ENCODE measurements around the gene TMEM88. TPM values are rescaled to one million over a fixed set of nuclear protein-coding genes. Genes with fewer than 3 reads are reported as not detected.
A peak's percentile ranks its signal among the peaks of the same experiment; 100 is the strongest.

The TMEM88 gene
- total RNA-seq, 1 donor from 2014 or later: 10.2 TPM

- Mint-ChIP-seq H3K36me3 (peaks cover 9% of the 10 kb centered on the region), H3K4me1 (ENCODE audit: unreplicated experiment) (no peaks in the 10 kb centered on the region), H3K9me3 (no peaks in the 10 kb centered on the region), H3K4me3 (no peak within 1 kb of the TSS), H3K27me3 (no peaks in the 10 kb centered on the region), H3K27ac (no peak within 1 kb of the TSS)
- DNase-seq (ENCODE audit: extremely low spot score, unreplicated experiment): no peak
- TF ChIP-seq, protein P1, sequence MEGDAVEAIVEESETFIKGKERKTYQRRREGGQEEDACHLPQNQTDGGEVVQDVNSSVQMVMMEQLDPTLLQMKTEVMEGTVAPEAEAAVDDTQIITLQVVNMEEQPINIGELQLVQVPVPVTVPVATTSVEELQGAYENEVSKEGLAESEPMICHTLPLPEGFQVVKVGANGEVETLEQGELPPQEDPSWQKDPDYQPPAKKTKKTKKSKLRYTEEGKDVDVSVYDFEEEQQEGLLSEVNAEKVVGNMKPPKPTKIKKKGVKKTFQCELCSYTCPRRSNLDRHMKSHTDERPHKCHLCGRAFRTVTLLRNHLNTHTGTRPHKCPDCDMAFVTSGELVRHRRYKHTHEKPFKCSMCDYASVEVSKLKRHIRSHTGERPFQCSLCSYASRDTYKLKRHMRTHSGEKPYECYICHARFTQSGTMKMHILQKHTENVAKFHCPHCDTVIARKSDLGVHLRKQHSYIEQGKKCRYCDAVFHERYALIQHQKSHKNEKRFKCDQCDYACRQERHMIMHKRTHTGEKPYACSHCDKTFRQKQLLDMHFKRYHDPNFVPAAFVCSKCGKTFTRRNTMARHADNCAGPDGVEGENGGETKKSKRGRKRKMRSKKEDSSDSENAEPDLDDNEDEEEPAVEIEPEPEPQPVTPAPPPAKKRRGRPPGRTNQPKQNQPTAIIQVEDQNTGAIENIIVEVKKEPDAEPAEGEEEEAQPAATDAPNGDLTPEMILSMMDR (conservative IDR thresholded peaks at IDR 0.05): no peak
These were observed 33.5 kb downstream of the TMEM88 start, which contains the start of gene CHD3 for GRCh38 chr17:7888184-7888920. Gene CHD3 (plus strand): TSS chr17:7888789. CDS start chr17:7889001, 212 bp downstream.

- TF ChIP-seq, protein P1 (conservative IDR thresholded peaks at IDR 0.05): peak; percentile 69
- Mint-ChIP-seq H3K9me3 (no peaks in the 10 kb centered on the region), H3K4me3 (no peak overlapping the region), H3K27me3 (no peaks in the 10 kb centered on the region), H3K4me1 (ENCODE audit: unreplicated experiment) (no peaks in the 10 kb centered on the region), H3K27ac (no peak overlapping the region), H3K36me3 (peaks cover 9% of the 10 kb centered on the region)
- peak; percentile 79 for DNase-seq (ENCODE audit: extremely low spot score, unreplicated experiment)
These were observed 34.5 kb downstream of the TMEM88 start for GRCh38 chr17:7889166-7889955.

- H3K27ac Mint-ChIP-seq: no peak overlapping the region
- no peak for DNase-seq (ENCODE audit: extremely low spot score, unreplicated experiment)
- H3K9me3 Mint-ChIP-seq: no peaks in the 10 kb centered on the region
- peaks cover 38% of the 10 kb centered on the region for H3K36me3 Mint-ChIP-seq
- peaks cover 6% of the 10 kb centered on the region for H3K4me1 Mint-ChIP-seq (ENCODE audit: unreplicated experiment)
- TF ChIP-seq, protein P1 (conservative IDR thresholded peaks at IDR 0.05): no peak
- H3K4me3 Mint-ChIP-seq: no peak overlapping the region
- H3K27me3 Mint-ChIP-seq: no peaks in the 10 kb centered on the region
These were observed 38.5 kb downstream of the TMEM88 start for GRCh38 chr17:7893187-7893880.

- peaks cover 42% of the 10 kb centered on the region for H3K36me3 Mint-ChIP-seq
- no peak overlapping the region for H3K4me3 Mint-ChIP-seq
These were observed 39.4 kb downstream of the TMEM88 start for GRCh38 chr17:7894226-7894625.

DNA sequence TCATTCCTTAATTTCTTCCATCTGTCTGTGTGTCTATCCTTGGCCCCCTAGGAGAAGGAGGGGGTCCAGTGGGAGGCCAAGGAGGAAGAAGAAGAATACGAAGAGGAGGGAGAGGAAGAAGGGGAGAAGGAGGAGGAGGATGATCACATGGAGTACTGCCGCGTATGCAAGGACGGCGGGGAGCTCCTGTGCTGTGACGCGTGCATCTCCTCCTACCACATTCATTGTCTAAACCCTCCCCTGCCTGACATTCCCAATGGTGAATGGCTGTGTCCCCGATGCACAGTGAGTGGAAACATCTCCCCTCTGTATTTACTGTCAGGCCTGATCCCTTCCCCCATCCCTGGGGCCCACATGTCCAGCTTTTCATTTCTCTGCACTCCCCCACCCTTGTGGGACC is 40.0 kb downstream of the TMEM88 start:
- Mint-ChIP-seq H3K4me1 (ENCODE audit: unreplicated experiment) (peaks cover 6% of the 10 kb centered on the region), H3K27me3 (no peaks in the 10 kb centered on the region)

More at GRCh38 chr17:7894226-7894625, 39.4 kb downstream of the TMEM88 start:
- Mint-ChIP-seq H3K4me1 (ENCODE audit: unreplicated experiment) (peaks cover 6% of the 10 kb centered on the region), H3K9me3 (no peaks in the 10 kb centered on the region), H3K27me3 (no peaks in the 10 kb centered on the region), H3K27ac (no peak overlapping the region)
- DNase-seq (ENCODE audit: extremely low spot score, unreplicated experiment): no peak
- TF ChIP-seq, protein P1 (conservative IDR thresholded peaks at IDR 0.05): no peak

More for the DNA sequence above, 40.0 kb downstream of the TMEM88 start:
- no peak overlapping the region for H3K27ac Mint-ChIP-seq
- TF ChIP-seq, protein P1 (conservative IDR thresholded peaks at IDR 0.05): no peak
- H3K4me3 Mint-ChIP-seq: no peak overlapping the region
- no peak for DNase-seq (ENCODE audit: extremely low spot score, unreplicated experiment)
- H3K9me3 Mint-ChIP-seq: no peaks in the 10 kb centered on the region
- H3K36me3 Mint-ChIP-seq: peaks cover 47% of the 10 kb centered on the region
